Glomerular visceral epithelial cell (primary cell): Measurements from ENCODE around the gene IFT88.

Source experiments
- DNase-seq: peaks from one replicate; pipeline ENCODE4 v3.0.0-alpha.2; 2016; ENCODE audit errors: extremely low spot score

Gene IFT88

DNA sequence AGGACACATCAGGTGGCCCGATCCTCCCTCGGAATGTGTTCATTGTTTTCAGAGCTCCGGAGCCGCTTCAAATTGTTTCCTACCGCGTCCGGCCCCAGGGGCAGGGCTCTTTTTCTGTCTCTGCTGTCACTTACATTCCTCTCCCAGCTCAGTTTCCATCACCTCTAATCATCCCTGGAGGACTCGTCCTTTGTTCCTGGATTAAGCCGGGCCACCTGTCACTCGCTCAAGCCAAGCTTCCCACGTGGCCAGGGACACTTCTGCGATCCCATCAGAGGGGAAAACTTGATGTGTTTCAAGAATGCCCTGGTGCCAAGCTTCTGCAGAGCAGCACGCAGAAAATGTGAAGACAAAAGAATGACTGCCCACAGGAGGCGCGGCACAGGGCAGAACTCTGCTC lies 150.0 kb downstream of the IFT88 start:
- no peak for DNase-seq

DNA sequence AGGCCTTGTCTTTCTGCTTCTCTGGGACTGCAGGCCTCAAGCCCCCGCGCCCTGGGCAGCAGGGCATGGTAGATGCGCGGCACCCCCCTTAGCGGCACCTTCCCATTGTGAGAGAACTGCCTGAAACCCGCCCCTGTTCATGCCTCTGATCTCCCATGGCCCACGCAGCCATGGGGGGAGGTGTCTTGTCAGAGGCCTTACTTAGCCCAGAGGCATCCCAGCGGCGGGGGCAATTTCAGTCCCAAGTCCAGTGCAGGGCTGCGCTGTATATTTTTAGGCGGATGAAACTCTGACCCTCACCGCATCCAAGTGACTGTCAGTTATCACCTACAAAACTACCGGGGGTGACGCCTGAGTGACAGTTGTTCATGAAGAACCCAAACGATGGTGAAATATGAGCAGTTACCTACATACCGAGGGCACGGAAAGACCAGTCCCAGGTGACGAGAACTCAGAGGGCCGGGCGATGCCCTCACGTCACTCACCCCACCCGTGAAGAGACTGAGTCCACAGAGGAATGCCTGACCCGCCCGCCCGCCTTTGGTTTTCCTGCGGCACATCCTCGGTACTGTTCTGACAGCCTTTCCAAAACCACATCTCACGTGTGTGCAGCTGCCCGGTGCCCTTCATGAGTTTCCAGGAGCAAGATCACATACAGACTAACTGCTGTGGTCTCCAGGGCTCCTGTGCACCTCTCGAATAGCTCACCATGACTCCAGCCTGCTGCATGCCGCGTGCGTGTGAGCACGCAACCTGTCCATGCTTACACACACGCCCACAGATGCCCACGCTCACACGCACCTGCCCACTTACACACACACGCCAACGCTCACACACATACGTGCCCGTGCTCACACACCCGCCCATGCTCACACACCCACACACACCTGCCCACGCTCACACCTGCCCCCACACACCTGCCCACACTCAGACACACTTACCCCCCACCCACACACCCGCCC lies 150.9 kb downstream of the IFT88 start:
- DNase-seq: no peak

DNA sequence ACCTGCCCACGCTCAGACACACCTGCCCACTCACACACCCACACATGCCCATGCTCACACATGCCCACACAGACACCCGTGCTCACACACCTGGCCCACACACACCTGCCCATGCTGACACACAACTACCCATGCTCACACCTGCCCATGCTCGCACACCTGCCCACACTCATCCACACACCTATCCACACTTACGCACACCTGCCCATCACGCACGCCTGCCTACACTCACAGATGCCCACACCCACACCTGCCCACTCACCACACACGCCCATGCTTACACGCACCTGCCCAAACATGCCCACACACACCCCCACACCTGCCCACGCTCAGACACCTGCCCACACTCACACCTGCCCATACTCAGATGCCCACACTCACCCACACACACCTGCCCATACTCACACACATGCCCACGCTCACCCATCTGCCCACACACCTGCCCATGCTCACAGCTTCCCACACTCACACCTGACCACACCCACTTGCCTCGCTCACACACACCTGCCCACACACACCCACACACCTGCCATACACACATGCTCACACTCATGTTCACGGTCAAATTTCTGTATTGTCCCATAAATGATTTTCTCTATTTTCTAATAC lies 152.1 kb downstream of the IFT88 start:
- no peak for DNase-seq

DNA sequence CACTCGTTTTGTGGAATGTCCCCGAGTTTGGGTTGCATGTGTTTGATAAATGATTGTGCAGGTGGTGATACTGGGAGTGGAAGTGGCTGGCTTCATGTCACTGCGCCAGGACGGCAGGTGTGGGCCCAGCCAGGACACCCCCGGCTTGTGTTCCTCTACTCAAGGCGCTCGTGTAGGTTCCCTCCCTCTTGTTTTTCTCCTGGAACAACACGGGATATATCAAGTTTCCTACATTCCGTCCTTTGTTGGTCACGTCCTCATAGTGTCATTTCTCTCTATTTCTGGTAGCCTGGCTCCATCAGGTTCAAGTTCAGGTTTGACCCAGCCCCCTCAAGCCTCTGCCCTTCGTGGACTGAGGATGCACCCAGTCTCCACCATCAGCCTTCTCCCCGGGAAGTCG lies 152.8 kb downstream of the IFT88 start:
- no peak for DNase-seq

DNA sequence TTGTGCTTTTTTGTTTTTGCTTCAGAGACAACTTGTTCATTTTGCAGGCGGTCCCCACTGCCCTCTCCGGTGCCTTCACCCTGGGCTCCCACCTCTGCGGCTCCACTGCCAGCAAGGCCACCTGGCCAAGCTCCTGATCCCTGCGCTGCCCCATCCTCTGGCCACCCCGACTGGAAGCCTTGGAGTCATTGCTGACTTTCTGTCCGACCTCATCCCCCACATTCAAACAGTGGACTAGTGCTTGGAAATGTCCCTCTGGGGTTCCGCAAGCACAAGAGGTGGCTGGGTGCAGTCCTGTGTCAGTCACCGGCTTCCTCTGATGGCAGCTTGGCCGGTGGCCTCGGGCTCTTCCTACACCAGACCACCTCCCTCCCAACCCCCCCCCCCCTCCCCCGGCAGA lies 153.5 kb downstream of the IFT88 start:
- no peak for DNase-seq

DNA sequence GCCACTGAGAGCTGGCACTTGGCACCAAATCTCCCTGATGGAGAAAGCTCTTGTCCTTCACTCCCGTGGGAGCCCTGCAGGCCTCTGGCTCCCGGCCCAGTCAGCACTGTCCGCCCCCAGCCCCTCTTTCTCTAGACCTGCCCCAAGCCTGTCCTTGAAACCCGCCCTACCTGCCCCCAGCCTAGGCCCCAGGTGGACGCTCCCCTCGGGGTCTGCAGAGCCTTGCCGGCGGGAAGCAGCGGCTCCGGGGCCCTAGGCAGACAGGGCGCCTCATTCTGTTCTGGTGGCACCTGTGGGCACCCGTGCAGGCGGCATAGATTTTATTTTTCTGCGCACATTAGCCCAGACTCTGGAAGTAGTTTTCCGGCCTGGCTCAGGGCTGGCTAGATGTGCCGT lies 154.1 kb downstream of the IFT88 start:
- no peak for DNase-seq

DNA sequence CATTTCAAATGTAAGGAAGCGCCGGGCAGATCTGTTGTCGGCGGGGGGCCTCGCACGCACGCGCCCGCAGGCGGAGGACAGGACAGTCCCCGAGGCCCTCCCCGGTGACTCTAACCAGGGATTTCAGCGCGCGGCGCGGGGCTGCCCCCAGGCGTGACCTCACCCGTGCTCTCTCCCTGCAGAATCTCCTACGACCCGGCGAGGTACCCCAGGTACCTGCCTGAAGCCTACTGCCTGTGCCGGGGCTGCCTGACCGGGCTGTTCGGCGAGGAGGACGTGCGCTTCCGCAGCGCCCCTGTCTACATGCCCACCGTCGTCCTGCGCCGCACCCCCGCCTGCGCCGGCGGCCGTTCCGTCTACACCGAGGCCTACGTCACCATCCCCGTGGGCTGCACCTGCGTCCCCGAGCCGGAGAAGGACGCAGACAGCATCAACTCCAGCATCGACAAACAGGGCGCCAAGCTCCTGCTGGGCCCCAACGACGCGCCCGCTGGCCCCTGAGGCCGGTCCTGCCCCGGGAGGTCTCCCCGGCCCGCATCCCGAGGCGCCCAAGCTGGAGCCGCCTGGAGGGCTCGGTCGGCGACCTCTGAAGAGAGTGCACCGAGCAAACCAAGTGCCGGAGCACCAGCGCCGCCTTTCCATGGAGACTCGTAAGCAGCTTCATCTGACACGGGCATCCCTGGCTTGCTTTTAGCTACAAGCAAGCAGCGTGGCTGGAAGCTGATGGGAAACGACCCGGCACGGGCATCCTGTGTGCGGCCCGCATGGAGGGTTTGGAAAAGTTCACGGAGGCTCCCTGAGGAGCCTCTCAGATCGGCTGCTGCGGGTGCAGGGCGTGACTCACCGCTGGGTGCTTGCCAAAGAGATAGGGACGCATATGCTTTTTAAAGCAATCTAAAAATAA lies 154.7 kb downstream of the IFT88 start:
- peak; percentile 46 for DNase-seq

DNA sequence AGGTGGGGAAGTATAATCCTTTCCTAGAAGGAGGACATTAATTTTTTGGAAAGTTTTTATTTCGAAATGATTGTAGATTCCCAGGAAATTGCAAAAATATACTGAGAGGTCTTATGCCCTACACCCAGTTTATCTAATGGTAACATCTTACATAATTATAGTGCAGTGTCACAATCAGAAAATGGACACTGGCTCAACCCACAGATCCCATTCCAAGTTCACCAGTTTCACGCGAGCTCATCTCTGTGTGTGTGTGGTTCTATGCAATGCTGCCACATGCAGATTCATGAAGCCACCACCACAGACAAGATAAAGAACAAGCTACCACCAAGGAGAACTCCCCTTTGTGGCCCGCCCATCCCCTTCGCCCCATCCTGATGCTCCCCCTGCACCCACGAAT lies 160.9 kb downstream of the IFT88 start:
- DNase-seq: no peak

DNA sequence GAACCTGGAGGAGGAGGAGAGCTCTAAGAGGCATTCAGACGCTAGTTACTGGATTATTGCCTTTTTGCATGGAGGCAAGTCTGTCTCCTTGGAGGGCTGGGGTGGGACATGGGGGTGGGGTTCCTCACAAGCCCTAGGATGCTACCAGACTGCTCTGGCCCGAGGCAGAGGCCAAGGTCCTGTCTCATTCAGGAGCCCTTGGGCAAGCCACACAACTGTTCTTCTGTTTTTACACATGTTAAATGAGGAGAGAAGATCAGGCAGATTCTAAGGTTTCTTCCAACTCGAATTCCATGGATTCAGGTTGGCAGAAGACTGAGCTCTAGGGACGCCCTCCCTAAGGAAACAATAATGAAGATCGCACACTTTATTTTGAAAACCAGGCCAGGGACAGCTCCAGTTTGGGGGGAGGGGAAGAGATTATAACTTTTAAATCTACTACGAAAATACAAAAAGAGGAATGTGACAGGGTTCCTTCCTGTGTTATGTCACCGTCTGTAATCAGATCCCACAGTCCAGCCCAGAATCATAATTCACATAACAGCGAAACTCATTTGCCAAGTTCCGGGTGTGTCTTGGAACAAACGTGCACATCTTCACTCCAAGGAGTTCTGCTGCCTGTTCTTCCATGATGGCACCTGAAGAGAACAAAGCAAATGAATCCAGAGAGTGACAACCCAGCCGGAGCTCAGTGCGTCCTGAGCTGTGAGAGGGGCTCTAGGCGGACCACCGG lies 161.8 kb downstream of the IFT88 start:
- no peak for DNase-seq

DNA sequence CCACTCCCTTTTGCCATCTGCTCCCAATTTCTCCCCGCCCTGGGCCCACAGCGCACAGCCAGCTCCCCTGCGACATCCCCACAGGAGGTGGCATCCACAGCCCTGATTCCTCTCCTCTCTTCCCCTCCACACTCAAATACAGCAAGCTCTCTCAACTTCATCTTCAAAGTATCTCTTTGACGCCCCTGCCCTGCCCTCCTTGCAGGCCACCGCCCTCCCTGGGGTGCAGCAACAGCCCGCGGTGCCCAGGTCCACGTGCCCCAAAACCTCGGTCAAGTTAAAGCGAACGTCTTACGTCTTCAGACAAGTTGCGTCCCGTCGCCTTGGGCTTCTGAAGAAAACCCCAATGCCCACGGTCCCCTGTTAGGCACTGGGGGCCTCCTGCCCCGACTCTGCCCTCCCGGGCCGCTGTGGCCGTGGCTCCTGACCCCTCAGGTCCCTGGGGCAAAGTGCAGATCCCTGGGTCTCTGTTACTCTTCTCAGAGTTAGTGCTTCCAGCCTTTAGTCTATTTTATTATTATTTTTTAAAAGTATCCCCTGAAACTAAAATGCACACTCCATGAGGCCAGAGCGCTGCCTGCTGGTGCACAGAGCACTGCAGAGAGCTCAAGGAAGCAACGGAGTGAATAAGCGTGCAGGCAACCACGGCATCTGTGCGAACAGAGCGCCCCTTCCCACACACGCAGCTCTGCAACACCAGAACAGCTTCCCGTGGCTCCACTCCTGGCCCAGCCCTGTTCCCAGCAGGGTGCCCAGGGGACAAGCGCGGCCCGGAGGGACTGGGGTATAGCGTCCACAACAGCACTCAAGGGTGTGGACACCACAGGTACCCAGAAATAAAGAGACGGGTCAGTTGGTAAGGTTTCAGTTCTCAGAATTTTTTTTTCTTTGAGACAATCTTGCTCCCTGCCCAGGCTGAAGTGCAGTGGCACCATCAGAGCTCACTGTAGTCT lies 163.0 kb downstream of the IFT88 start:
- DNase-seq: no peak

DNA sequence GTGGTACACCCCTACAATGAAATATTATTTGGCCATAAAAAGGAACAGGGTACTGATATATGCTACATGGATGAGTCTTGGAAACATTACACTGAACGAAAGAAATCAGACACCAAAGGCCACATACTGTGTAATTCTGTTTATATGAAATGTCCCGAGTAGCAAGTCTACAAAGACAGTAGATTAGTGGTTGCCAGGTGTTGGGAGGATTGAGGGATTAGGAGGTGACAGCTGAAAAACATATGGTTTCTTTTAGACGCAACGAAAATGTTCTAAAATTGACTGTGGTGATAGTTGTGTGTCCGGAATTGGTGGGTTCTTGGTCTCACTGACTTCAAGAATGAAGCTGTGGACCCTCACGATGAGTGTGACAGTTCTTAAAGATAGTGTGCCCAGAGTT lies 171.7 kb downstream of the IFT88 start:
- no peak for DNase-seq

DNA sequence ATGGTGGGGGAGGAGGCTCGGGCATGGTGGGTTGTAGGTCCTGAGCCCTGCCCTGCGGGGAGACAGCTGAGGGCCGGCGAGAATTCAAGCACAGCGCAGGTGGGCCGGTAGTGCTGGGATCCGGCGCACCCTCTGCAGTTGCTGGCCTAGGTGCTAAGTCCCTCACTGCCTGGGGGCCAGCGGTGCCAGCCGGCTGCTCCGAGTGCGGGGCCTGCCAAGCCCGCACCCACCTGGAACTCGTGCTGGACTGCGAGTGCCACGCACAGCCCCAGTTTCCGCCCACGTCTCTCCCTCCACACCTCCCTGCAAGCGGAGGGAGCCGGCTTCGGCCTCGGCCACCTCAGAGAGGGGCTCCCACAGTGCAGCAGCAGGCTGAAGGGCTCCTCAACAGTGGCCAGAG lies 173.1 kb downstream of the IFT88 start:
- DNase-seq: no peak
